Hindlimb muscle (tissue), 1 donor: ENCODE measurements around the gene ZNF787. TPM values are rescaled to one million over a fixed set of nuclear protein-coding genes. Genes with fewer than 3 reads are reported as not detected.
"Not testable (repeated sequence)": the region's sequence is repeated elsewhere in the genome, so short reads cannot be mapped to it uniquely, and the experiment has no call there.

Experiments used
- DNase-seq: peaks from one replicate; pipeline ENCODE4 v3.0.0-alpha.2; 2013
- polyA plus RNA-seq: library from polyadenylated mRNA; unstranded; fragments of 120-200 nt; gene quantifications from one replicate; pipeline ENCODE4 v1.2.1, GENCODE V29; 2013; ENCODE audit not compliant: insufficient read length

The ZNF787 gene
- polyA plus RNA-seq, 1 donor, result 33.4 TPM

DNA sequence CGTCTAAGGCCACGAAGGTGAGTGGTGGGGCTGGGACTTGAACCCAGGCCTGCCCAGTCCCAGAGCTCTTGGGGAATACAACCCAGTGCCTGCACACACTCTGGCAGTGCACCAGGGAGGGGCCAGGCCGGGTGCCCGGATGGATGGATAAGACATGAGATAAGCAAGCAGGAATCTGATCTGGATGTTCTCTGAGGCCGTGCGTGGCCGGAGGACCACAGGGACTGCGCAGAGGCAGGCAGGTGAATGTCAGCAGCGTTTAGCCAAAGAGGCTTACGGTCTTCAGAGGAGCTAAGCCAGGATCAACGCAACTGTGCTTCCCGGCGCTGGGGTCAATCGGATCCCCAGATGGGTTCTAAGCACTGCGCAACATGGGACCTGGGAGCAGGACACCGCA, 1.5 kb downstream of the ZNF787 start:
- DNase-seq, result no peak

DNA sequence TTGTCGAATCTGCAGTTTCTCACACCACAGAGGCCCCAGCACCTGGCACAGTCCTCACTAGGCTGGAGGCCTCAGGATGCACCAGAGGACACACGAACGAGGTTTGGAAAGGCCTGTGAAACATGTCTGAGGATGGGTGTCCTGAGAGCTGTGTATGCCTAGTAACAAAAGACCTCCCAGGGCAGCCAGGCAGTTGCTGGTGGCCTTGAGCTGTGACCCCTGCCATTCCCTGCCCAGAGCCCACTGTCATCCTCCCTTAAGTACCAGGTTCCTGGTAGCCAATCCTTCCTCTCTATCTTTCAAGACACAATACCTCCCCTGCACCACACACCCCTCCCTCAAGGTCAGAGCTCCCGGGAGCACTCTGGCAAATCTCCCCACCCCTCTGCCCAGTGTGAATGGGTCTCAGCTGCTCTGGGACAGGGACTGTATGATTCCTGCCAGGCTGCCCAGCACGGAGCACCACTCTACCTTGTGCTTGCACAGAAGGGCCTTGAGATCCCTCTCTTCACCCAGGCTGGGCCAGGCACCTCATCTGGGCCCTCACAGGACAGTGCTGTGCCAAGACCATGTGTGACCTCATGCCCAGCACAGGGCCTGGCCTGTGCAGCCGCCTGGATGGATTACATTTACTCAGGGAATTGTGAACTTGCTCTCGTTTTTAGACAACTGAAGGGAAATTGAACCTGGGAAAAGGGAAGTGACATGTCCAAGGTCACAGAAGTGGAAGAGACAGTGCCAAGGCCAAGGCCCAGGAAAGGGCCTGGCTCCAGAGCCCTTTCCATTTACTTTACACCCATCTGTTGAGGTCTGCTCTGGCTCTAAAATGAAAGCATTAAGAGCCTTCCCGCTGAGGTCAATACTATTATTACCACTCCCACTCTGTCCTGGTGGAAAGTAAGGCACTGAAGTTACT, 2.2 kb downstream of the ZNF787 start:
- no peak for DNase-seq

DNA sequence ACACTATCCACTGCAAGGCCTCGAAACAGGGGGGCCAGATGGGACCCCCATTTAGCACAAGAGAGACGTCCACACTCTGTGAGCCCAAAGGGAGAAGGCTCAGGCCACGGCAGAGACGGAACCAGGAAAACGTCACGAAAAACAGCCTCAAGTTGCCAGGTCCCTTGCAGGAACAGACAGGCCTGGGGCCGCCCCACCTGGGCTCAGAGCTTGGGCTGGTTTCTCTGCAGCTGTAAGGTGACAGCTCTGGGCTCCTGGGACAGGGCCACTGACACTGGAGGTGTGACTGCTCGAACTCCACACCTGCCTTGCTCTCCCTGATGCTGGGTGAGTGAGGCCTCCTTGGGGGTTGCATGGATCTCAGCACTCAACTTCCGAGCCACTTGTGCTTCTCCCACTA, 3.2 kb downstream of the ZNF787 start:
- DNase-seq, result no peak

DNA sequence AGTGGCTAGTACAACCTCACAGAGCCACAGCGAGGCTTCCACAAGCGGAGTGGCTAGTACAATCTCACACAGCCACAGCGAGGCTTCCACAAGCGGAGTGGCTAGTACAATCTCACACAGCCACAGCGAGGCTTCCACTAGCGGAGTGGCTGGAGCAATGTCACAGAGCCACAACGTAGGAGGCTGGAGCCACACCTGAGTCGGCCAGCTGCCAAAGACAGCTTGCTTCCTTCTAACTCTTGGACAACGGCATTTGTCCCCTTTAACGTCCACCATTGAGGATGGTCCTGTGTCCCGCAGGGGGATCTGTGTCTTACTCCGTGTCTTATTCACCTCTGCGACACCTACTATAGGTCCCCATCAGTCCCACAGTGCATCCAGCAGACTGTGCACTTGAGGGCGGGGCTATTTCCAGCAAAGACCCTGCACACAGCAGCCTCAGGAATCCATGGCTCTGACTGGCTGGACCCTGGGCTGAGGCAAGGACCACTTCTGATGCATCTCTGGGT, 3.7 kb downstream of the ZNF787 start:
- DNase-seq, result no peak

DNA sequence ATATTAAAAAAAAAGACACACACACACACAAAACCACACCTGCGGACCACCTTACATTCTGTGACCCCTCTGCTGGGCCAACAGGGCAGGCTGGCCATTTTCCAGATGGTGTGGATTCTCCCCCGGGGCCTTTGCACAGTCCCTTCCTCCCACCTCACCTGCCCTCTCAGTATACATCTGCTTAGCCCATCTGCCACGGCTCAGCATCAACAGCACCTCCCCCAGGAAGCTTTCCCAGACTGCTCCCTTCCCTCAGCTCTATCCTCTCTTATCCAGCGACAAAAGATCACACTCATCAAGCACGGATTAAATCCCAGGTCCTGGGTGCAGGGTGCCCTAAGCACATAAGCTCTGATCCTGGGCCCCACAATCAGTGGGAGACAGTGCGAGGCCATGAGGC, 4.5 kb downstream of the ZNF787 start:
- DNase-seq, result no peak

DNA sequence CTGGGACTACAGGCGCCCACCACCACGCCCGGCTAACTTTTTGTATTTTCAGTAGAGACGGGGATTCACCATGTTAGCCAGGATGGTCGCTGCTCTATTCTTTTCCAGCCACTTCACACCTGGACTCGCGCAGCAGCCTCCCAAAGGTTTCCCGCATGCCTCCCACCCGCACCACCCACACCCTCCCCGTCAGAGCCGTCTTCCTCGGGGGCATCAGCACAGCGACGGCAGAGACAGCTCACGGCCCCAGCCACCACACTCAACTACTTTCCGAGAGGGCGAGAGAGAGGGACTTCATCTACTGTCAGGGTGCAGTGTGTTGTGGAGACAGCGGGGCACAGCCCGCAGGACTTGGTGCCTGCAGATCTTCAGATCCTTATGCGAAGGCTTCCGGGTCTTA, 5.6 kb downstream of the ZNF787 start:
- DNase-seq, result no peak

DNA sequence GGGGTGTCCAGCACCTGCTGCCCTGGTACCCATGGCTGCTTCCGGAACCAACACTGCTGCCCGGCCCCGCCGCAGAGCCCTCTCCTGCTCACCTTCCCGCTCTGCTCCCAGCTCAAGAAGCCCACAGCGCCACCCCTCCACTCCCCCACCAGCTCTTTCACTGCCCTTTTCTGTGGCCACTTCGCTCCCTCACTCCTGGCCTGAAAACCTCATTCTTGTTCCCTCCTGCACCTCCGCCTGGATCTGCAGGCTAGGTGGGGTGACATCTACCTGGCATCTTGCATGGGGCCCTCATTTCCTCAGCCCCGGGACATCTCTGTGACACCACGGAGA, 6.4 kb downstream of the ZNF787 start:
- DNase-seq, result no peak

DNA sequence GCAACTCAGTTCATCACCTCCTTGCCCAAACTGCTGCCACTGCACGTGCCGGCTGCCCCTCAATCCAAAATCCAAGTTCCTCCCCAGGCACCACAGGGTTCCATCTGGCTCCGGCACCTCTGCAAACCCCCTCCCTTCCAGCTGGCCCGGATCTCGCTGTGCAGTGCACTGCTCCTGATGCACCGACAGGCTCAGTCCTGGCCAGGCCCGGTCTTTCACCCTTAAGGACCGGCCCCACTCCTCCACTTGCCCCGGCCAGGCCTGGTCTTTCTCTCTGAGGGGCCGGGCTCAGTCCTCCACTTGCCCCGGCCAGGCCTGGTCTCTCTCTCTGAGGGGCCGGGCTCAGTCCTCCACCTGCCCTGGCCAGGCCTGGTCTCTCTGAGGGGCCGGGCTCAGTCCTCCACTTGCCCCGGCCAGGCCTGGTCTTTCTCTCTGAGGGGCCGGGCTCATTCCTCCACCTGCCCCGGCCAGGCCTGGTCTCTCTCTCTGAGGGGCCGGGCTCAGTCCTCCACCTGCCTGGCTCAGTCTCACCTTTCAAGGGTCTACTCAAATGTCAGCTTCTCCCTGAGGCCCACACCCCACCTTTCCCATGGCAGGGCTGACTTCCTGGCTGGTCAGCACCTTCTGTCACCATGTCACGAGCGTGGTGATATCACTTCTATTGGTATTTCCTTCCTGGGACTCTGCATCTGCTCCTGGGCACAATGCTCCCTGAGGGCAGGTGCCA, 6.9 kb downstream of the ZNF787 start:
- no peak for DNase-seq

DNA sequence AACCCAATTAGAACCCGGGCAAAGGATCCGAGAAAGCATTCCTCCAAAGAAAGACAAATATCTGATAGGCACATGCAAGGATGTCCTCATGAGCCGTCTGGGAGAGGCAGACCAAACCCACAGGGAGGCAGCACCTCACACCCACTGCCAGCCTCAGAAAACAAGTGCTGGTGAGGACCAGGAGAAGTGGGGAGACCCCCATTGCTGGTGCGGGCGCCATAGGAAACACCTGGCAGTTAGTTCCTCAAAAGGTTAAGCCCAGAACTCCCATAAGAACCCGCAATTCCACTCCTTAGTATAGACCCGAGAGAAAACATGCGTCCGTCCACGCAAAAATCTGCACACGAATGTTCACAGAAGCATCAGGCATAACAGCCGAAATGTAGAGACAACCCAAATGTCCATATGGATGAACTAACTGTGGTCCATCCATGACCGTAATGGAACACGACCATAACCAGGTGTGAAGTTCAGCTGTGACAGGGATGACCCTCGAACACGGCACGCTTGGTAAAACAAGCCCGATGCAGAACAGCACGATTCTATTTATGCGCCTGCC, 7.9 kb downstream of the ZNF787 start:
- DNase-seq, result no peak

DNA sequence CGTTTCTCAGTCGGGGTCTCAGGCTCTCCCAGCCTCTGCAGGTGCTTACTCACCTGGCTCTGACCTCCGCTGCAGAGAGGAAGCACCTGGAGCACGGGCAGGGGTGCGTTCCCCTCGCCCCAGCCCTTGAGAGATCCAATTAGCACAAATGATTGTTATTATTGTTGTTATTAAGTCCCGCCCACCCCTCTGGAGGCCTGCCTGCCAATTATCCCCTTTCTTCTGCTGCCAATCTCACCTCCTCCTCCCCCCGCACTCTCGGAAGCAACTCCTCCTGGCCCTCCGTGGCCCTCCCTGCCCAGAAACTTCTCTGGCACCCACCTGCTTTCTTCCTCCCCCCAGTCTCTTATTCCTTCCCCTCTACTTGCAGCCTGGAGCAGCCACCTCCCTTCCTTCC, 8.8 kb downstream of the ZNF787 start:
- no peak for DNase-seq

DNA sequence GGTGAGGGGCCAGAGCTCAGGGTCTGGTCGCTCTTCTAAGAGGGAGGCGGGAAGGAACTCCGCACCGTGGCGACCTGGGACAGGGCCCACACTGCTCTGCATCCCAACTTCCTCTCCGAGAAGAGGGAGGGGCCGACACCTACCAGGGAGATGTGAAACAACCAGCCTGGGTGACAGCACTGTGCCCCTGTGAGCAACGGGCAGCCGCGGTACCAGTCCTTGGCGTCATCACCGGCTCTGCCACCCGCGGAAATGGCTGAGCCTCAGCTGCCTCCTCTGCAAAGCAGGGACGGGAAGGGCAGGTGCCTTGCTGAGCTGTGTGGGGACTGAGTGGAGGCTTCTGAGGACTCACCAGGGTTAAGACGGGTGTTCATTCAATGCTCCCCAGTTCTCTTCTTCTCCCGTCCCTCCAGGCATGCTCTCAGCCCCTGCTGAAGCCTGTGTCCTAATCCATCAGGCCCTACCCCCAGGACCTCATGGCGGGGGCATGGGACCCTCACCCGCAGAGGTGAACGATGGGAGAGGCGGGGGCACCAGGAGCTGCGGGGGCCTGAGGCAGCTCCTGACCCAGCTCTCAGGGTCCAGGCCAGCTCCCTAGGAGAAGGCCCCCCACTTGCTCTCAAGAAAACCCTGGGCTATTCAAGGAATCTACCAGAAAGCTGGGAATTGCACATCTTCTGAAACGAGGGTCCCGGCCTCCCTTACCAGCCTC, 9.3 kb downstream of the ZNF787 start:
- no peak for DNase-seq

DNA sequence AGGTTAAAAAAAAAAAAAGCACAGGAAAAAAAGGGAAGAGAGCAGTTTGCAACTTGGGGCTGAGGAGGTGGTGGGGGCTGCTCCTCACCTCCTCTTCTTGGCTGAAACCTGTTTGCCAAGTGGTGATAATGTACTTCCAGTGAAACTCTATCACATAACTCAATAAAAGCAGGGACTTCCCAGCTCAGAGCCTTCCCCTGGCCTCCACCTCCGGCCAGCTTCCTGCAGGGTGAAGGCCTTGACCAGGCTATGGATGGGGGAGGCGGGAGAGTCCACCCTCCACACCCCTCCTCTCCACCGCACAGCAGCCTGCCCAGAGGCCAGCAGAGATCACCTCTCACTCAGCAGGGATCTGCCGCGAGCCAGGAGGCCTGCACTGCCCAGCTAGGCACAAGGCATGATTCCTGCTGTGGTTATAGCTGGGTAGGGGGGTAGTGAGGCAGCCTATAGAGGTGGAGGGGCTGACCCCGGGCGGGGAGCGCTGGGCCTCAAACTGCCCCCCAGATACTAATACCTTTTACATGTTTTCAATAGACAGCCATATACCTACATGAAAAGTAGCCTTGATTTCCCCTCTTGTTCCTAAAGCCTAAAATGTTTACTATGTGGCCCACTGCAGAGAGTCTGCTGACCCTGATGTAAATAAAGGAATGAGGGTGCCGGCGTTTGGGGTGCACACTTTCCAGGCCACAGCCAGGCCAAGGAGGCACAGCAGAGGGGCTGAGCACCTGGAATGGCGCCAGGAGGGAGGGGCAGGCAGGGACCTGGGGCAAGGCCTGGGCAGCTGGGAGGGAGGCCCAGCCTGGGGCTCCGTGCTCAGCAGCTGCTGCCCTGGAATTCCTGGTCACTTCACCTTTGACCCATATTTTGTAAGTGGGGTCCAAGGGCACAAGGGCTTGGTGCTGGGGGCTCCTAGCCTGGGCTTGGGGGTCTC, 10.3 kb downstream of the ZNF787 start:
- no peak for DNase-seq

DNA sequence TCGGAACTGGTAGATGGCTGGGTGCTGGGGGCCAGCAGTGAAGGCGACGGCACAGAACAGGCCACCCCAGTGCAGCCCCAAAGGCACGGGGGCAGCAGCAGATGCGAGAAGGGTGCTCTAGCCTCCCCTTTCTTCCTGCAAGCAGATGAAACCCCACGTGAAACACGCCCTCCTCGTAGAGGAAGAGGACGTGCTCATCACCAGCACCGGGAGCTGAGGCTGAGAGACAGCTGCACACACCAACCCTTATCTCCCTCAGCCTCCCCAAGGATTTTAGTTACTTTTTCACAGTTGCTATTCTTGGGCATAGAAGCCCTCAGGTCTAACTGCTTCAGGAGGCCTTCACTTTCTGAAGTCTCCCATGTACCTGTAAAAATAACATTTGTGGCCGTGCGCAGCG, 11.9 kb downstream of the ZNF787 start:
- DNase-seq, result no peak

DNA sequence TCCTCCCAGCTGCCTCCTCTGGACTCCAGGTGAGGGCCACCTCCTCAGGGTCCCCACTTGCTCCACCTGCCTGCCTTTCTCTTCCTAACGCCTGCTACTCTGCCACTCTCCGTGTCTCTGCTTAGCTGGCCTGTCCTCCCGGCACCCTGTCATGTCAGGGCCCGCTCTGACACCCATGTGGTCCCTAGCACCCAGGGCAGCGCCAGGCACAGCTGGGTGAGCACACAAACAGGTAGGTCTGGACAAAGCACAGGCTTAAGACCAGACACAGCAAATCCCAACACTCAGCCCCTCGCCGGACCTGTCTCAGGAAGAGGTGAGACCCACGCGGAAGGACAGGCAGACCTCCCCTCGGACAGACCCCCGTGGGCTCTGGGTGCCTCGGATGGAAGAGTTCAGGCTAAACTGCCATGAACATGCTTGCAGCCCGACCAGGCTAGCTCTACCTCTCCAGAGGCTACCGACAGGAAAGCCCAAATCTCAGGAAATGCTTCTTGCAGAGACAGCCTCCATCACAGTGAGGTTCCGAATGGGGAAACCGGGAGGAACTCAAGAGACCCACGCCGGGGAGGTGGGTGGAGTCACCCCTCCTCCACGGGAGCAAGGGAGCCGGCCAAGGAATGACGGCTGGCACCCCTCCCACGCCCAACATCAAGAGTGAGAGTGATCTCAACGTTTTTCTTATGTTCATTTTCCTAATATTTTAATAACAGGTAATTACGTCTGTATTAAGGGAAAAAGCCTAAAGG, 12.5 kb downstream of the ZNF787 start:
- DNase-seq, result peak; percentile 51

DNA sequence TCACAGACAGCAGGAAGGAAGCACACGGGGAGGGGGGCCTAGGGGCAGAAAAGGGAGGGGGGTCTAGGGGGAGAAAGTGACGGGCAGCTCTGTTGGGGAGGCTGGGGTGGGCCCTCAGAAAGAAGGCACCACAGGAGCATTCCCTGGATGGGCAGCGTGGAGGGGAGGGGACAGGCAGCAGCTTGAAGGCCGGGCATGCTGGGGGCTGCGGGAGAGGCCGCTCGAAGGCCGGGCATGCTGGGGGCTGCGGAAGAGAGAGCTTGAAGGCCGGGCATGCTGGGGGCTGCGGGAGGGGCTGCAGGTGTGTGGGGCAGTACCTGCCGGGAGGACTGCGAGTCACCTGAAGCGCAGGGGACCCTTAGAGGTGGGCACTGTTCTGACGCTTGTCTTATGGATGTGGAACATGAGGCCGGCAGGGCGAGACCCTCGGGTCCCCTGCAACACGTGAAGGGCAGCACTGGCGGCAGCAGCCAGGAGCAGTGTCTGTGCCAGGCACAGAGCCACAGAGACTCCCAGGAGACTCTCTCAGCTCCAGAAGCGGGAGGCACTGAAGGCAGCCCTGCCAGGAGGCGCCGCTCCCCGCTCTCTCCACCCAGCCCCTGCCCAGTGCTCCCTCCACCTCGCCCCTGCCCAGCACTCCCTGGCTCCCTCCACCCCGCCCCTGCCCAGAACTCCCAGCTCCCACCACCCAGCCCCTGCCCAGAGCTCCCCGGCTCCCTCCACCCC, 13.3 kb downstream of the ZNF787 start:
- no peak for DNase-seq

DNA sequence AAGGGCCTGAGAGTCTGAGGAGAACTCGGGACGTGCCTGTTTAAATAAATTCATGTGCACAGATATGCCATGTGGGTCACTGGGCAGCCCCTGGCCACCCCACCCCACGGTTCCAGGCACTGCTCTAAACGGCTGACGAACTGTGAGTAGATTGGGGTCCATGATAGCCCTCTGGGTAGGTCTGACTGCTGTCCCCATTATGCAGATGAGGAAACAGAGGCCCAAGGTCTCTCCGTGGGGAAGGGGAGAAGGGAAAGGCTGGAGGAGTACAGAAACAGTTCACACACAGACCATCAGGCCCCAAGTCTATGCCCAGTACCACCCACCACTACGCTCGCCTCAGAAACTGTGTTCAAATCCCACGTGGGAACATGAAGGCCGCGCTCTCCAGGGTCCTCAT, 14.1 kb downstream of the ZNF787 start:
- no peak for DNase-seq

DNA sequence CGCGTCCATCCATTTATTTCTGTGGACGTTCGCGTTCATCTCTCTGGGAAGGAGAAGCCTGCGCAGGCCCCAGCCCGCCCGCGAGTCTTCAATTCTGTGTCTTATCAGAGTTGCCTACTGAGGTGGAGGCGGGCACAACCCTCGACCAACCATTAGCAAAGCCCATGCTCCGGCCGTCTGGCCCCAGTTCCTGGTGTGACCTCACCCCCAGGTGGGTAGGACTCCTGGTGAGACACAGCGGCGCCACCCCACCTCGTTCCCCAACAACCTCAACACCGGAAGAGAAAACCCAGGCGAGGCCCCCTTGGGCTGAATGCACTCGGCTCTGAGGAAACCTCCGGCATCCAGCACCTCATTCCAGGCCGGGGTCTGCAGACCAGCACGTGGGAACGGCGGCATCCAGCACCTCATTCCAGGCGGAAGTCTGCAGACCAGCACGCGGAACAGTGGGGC, 14.7 kb downstream of the ZNF787 start:
- no peak for DNase-seq

DNA sequence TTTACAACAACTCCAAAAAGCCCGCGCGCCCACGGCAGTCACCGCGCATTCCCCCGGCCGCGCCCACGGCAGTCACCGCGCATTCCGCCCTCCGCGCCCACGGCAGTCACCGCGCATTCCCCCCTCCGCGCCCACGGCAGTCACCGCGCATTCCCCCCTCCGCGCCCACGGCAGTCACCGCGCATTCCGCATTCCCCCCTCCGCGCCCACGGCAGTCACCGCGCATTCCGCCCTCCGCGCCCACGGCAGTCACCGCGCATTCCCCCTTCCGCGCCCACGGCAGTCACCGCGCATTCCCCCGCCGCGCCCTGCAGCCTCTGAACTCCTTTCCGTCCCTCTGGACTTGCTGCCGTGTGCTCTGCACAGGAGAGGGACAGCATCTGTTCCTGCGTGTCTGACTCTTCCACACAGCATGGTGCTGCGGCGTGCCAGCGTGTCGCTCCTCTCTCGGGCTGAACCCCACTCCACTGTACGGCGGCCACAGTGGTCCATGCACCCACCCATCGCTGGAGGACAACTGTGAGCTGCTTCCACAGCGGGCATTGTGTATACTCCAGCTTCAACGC, 15.2 kb downstream of the ZNF787 start:
- DNase-seq, result not testable (repeated sequence)

DNA sequence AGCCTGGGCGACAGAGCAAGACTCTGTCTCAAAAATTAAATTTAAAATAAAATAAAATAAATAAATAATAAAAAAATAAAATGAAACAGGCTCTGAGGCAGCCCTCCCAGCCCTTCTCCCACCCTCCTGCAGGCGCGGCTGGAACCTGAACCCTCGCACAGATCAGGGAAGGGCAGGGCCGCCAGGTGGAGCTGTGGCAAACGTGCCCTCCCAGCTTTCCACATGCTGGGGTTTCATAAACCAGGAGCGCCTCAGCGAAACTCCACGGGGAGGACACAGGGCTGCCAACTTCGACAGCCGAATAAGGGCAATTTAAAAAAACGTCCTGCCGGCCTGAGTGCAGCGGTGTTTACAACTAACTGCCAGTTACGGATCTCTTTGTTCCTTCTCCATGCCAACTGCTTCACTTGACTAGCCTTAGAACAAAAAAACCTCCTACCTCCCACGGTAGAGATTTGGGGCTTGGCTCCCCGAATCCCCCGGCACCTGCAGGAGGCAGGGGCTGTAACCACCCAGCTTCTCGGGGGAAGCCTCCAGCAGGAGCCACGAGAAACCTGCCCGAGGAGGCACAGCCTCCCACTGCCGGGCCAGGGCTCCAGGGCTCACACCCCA, 15.9 kb downstream of the ZNF787 start:
- no peak for DNase-seq
